CD4-positive, alpha-beta T cell treated with Interleukin-15 for 1 hour (primary cell): Measurements from ENCODE around the gene MATCAP1.

Experiments
- DNase-seq: peaks from one replicate; pipeline ENCODE4 v3.0.0-alpha.2; 2020

The MATCAP1 gene

GRCh38 chr16:67183627-67184452 is at the start of gene MATCAP1:
Gene MATCAP1 (minus strand): TSS chr16:67183963. CDS start chr16:67180610, 3,353 bp downstream.
- DNase-seq, result peak; percentile 97

- no peak for DNase-seq
Observed at GRCh38 chr16:67230809-67231660, 47.3 kb upstream of the MATCAP1 start.

- no peak for DNase-seq
Observed at GRCh38 chr16:67229906-67230808, 46.4 kb upstream of the MATCAP1 start.

DNA sequence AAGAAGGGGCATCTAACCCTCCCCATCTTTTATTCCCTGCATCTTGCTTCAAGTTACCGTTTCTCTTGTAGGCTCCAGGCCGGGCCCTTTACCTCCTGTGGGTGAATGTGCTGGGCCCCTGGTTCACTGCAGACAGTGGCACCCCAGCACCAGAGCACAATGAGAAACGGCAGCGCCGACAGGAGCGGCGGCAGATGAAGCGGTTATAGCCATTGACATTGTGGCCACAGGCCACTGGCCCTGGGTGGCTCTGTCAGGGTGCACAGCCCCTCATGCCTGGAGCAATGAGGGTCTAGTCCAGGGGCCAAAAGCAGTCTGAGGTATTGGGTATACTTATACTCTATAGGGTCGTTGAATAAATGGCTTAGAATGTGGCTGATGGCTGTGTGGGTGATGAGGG is 45.1 kb upstream of the MATCAP1 start:
- no peak for DNase-seq

GRCh38 chr16:67228034-67228785 is 44.4 kb upstream of the MATCAP1 start:
- DNase-seq, result no peak

- DNase-seq, result no peak
Observed at GRCh38 chr16:67227567-67227921, 43.8 kb upstream of the MATCAP1 start.

GRCh38 chr16:67226804-67227566 is 43.2 kb upstream of the MATCAP1 start, which contains the start of gene TMEM208:
Gene TMEM208 (plus strand): TSS chr16:67227130. CDS start chr16:67227219, 89 bp downstream.
- DNase-seq, result peak; percentile 98

GRCh38 chr16:67226295-67226803 is 42.6 kb upstream of the MATCAP1 start:
- no peak for DNase-seq

GRCh38 chr16:67223992-67224391 is 40.2 kb upstream of the MATCAP1 start:
- no peak for DNase-seq

DNA sequence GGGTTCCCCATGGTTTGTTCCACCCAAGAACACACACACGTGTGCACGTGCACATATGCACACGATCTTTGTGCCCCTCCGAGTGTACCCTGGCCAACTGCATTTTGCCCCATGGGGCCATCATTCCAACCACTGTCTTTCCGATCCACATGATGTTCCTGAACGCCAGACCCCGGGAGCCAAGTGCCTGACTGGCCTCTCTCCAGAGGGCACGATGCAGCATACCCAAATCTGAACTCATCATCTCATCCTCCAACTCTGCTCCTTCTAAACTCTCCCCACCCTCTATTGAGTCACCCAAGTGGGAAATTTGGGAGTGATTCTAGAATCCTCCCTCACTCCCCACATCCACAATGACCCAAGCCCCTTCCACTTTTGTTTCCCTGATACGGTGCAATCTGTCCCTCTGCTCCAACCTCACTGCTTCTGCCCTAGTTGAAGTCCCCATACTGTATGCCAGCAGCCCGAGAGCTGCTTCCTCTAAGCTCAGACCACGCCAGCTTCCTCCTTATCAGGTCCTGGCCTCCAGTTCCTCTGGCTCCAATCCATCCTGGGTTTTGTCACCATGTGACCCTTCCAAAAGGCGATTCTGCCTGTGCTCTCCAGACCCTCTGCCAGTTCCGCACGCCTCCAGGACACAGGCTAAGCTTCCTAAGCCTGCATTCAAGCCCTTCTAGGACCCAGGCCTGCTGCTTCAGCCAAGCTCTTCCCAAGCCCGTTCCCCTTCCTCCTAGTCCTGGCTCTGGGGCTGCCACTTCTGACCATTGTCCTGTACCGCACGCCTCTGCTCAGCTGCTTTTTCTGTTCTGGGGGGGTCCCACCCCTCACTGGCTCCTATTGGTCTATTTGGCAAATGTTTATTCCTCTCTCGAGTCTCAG is 33.1 kb upstream of the MATCAP1 start:
- DNase-seq, result peak; percentile 27

- no peak for DNase-seq
Observed at GRCh38 chr16:67215706-67216105, 31.9 kb upstream of the MATCAP1 start.

DNA sequence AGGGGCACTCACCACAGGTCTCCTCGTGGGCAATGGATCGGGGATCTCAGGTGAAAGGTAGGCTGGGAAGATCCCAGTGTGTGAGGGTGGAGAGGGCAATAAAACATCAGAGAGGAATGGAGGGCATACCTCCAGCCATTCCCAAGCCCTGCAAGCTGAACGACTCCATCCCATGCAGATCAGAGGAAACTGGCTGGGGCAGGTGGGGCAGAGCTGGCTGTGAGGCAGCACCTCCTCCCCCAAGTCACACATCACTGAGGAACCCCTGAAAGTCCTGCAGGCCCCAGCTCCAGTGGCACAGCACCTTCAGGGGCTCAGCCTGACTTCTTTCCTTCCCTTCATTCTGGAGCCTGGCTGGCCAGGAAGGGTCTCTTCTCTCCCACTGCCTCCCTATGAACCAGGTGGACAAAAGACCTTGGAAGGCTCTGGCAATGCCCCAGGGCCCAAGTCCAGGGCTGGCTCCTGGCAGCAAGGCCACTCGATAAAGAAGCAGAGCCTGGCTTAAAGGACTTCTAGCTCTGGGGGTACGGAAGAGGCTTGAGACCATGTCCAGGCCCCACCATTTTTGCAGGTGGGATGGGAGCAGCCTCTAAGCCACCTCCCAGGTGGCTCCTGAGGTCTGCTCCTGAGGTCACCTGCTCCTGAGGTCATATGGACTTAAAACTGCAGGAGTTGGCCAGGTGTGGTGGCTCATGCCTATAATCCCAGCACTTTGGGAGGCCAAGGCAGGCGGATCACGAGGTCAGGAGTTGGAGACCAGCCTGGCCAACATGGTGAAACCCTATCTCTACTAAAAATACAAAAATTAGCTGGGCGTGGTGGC is 29.6 kb upstream of the MATCAP1 start:
- no peak for DNase-seq

DNA sequence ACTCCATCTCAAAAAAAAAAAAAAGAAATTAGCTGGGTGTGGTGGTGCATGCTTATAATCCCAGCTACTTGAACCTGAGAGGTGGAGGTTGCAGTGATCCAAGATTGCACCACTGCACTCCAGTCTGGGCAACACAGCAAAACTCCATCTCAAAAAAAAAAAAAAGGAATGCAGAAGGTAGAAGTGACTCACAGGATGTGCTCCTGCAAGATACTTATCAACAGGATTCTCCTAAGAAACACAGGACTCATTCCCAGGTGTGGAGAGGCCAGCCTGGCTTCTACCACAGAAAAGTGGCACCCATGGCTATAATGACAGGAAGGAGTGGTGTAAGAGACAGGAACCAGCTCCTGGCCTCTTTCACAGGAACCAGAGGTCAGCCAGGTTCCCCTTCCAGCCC is 29.0 kb upstream of the MATCAP1 start:
- no peak for DNase-seq

DNA sequence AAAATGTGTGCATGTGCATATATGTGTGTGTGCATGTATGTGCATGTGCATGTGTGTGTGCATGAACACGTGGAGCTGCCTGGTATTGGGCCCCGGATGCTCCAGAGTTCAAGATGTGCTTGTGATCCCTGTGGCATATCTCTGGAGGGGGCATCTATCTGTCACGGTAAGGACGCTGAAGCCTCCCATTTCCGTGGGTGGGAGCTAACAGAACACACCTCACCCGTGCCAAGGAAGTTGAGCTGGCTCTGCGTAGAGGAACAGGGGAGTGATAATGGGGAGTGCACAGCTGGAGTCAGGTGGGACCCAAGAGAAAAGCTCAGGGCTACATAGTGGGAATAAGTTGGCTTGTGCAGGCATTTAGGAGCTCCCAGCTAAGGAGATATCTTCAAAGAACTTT is 27.9 kb upstream of the MATCAP1 start:
- no peak for DNase-seq

DNA sequence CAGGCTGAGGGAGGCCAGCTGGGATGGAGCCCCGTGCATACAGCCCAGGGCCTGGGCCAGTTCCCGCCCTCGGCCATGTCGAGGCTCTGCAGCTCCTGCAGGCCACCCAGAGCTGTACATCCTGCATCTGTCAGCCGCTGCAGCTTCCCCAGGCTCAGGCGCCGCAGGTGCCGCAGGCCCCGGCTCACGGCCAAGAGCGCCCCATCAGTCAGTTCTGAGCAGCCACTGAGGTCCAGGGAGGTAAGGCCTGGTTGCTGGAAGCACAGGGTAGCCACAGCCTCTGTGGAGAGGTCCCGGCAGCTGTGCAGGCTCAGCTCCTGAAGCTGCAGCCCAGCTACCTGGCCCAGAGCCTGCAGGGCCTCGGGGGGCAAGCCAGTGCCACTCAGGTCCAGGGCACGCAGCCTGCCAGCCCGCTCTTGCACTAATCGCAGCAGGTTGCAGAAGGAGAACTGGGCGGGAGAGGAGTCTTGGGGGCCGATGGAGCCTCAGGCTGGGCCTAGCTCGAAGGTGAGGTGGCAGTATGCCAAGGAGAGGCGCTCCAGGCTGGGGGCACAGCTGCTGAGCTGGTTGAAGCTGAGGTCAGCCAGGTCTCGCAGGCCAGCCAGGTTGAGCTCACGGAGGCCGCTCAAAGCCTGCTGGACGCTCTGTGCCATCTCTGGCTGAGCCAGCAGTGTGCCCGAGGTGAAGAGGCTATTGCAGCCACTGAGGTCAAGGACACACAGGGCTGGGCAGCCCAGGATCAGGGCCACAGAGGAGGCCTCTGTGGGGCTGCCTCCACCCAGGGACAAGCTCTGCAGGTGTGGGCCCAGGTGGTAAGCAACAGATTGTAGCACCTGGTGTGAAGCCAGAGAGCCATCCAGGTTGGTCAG is 26.5 kb upstream of the MATCAP1 start:
- no peak for DNase-seq

DNA sequence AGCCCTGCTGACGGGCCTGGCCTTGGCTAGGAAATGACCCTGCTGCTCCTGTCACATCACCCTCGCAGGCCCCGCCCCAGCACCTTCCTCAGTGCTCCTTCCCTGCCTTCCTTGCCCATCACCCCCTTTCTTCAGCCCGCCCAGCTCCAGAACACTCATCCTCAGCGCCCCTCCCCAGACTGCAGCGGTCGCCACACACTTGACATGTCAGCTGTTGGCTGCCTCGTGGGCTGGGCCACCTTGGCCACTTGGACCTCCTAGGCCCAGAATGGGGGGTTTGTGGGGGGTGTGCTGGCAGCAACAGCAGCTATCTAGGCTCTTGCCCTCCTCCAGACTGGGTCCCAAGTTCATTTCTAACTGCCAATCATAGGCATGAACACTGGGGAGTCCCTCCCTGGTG is 25.8 kb upstream of the MATCAP1 start:
- DNase-seq, result no peak

DNA sequence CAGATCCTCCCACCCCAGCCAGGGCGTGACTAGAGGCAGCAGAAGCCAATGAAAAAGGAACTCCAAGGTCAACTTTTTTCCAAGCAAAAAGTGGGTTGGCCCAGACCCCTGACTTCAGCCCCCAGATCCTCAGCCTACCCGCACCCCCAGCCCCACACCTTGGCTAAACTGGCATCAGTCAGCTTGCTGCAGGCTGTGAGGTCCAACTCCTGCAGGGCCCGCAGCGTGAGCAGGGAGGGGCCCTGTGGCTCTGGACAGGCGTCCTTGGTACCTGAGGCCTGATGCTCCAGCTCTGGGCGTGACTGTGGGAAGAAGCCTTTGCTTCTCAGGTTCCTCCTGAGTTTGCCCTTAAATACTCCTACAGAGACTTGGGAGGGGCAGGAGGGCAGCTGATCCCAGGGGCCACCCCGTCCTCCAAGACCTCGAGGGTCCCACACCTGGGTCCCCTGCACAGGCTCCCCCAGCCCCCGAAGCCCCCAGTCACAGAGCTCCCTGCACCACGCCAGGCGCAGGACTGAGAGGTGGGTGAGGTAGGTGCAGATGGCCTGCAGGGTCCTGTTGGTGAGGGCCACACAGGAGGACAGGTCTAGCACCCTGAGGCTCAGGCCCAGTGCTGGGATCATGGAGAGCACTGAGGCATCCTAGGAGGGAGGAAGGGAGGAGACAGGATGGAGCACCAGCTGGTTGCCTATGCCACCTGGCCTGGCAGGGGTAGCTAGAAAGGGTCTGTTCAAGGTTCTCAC is 24.6 kb upstream of the MATCAP1 start:
- no peak for DNase-seq
